Right lung (tissue), 5 donors: Measurements from ENCODE around the gene ASXL1. TPM values are rescaled to one million over a fixed set of nuclear protein-coding genes. Genes with fewer than 3 reads are reported as not detected.
"Not testable (repeated sequence)": the region's sequence is repeated elsewhere in the genome, so short reads cannot be mapped to it uniquely, and the experiment has no call there.

Experiments used
- DNase-seq, 2 donors: peaks; one replicate each; pipeline ENCODE4 v3.0.0-alpha.2; 2013
- polyA plus RNA-seq, 5 donors: library from polyadenylated mRNA; unstranded; fragments of 120-200 nt; gene quantifications; one replicate each; pipeline versions ENCODE4 v1.2.1 to v1.2.3, GENCODE V29; 2013; ENCODE audit warnings: inconsistent platforms in 1 of 5, low replicate concordance in 1 of 5; ENCODE audit not compliant: insufficient read length in 5 of 5, insufficient read depth in 1 of 5

Gene ASXL1
- polyA plus RNA-seq, 5 donors: 57.3 to 89.6 (median 78.4) TPM

DNA sequence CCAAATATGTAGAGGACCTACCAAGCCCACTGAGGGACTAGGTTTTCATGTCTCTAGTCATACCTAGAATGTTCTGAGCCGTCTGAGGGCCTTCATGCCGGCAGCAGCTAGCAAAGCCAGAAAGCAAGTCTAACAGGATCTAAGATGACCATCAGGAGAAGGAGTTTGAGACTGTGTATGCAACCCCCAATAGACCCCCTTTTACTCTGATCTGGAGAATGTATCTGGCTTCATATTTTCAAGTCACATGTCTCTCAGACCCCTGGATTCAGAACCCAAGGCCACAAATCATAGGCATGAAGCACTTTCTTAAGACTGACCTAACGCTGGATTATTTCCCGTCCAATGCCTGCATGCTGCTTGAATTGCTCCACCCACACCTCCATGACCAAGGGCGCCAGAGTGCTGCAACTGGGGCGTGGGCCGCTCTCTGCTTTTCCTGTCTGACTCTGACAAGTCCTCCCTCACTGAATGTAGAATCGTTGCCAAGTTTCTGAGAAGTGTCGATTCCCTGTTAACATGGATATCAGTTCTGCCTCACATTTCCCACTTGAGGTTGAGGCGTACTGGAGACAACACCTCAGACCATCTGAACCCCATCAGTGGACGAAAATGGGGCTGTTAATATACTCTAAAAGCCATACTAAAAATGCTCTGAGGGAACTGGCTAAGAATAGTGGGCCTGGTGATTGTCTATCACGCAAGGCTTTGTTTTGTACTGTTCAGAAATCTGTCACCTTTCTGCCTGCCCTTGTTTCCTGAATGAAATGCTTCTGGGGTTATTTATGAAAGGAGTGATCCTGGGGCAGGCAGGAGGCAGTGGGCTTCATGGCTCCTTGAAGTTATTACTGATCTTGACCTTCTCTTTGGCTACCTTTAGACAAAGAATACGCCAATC lies 23.9 kb upstream of the ASXL1 start:
- DNase-seq: peak; percentile 12 to 14

GRCh38 chr20:32336918-32337347 lies 21.2 kb upstream of the ASXL1 start:
- DNase-seq: peak; percentile 39 to 53

GRCh38 chr20:32337937-32338661 lies 20.0 kb upstream of the ASXL1 start:
- no peak for DNase-seq

DNA sequence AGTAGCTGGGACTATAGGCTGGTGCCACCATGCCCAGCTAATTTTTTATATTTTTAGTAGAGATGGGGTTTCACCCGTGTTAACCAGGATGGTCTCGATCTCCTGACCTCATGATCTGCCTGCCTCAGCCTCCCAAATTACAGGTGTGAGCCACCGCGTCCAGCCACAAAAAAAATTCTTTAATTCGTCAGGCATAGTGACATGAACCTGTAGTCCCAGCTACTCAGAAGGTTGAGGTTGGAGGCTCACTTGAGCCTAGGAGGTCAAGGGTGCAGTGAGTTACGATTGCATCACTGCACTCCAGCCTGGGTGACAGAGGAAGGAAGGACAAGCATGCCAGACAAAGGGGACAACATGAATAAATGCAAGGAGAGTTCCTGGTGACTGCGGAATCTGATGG lies 19.5 kb upstream of the ASXL1 start:
- DNase-seq: no peak

DNA sequence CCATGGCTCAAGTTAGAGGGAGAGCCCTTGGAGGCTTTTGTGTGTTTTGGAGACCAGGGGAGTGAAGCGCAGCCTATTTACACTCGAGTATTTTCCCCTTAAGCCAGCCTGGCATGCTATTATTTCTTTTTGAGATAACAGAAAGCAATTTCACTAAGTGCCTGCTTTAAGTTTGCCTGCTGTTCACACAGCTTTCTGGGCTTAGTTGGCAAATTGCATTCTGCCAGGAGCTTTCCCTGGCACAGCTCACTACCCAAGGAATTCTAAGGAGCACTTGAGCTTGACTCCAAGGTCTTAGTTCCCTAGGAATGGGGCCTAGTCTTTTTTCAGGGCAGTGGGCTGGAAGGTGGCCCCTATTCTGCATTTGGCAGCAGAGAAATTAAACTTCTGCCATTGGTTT lies 19.0 kb upstream of the ASXL1 start:
- DNase-seq: peak in 1 of 2 donors; percentile 15

DNA sequence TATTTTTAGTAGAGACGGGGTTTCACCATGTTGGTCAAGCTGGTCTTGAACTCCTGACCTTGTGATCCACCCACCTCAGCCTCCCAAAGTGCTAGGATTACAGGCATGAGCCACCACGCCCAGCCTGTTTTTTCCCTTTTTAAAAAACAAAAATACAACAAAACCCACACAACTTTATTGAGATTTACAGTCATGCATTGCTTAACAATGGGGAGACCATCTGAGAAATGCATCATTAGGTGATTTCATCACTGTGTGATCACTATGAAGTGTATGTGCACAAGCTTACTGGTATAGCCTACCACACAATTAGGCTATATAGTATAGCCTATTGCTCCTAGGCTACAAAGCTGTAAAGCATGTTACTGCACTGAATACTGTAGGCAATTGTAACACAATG lies 17.1 kb upstream of the ASXL1 start:
- DNase-seq: not testable (repeated sequence)

DNA sequence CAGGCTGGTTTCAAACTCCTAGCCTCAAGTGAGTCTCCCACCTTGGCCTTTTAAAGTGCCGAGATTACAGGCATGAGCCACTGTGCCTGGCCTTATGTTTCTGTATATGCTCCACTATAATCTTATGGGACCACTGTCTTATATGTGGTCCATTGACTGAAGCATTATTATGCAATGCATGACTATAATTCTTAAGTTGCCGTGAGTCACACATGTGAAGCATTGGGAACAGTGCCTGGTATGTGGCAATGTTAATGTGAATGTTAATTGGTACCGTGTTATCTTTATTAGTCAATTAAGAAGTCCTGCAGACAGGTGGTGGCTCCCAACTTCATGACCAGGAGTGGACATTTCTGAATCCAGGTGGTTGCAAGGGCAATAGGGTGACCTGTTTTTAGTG lies 14.7 kb upstream of the ASXL1 start:
- DNase-seq: no peak

- DNase-seq: no peak
These were observed 13.2 kb upstream of the ASXL1 start for GRCh38 chr20:32344835-32345506.

DNA sequence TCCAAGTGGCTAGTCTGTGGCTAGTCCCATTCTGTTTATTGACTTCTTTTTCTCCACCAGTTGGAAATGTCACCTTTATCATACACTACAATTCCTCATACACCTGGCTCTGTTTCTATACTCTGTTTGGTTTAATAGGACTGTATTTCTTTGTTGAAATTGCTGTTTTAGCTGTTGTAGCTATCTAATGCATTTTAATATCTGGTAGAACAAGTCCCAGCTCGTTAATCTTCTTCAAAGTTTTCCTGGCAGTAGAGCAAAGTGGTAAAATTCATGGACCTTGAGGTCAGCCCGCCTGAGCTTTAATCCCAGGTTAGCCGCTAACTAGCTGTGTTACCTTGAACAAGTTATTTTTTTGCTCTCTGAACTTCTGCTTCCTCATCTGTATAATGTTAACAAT lies 9.9 kb upstream of the ASXL1 start:
- DNase-seq: no peak

DNA sequence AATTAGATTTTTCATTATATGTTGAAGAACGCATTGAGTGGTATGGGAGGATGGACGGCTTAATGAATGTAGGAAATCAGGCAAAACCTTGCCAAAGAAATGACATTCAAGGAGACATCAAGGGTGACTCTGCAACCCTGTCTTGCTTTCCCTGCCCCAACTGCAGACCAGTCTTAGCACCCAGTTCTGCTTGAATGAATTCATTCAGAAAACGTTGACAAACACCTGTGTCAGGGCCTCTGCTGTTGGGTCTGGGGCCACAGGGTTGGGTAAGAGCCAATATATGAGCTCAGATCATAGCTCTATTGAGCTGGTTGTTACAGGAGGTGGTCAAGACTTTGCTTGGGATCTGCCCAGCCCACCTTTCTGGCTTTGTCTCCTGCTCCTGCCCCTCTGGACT lies 7.7 kb upstream of the ASXL1 start:
- no peak for DNase-seq

GRCh38 chr20:32352121-32352720 lies 5.9 kb upstream of the ASXL1 start:
- DNase-seq: no peak

DNA sequence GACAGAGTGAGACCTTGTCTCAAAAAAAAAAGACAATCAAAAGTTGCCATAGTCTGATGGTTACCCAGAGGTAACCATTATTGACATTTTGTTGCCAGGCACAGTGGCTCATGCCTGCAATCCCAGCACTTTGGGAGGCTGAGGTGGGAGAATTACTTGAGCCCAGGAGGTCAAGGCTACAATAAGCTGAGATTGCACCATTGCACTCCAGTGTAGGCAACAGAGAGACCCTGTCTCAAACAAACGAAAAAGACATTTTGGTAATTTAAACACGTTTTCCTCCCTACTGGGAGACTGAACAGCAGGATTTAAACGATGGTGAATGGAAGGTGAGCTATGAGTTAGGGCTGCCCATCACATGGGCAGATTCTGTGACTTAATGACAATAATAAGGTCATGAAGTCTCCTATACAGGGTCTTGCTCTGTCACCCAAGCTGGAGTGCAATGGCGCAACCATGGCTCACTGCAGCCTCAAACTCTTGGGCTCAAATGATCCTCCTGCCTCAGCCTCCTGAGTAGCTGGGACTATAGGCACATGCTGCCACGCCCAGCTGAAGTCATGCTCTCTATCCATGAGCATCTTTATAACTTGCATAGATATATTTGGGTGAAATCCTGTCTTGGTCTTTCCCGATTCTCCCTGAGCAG lies 4.2 kb upstream of the ASXL1 start:
- no peak for DNase-seq

GRCh38 chr20:32354592-32355416 lies 3.3 kb upstream of the ASXL1 start:
- no peak for DNase-seq

DNA sequence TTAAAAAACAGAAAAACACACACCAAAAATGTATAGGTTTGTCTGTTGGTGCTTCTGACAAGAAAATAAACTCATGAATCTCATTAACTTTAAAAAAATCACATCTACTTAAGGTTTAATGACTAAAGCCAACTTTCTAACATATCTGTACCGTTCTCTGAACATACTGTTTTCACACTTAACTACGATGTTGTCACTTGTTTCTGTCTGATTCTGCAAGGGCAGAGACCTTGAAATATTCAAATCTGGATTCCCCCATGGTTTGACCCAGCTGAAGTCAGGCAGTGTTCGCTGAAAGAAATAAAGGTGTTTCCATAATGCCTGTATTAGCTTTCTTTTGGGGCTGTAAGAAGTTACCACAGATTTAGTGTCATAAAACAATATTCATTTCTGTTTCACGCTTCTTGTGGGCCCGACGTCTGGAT lies 2.7 kb upstream of the ASXL1 start:
- DNase-seq: no peak

DNA sequence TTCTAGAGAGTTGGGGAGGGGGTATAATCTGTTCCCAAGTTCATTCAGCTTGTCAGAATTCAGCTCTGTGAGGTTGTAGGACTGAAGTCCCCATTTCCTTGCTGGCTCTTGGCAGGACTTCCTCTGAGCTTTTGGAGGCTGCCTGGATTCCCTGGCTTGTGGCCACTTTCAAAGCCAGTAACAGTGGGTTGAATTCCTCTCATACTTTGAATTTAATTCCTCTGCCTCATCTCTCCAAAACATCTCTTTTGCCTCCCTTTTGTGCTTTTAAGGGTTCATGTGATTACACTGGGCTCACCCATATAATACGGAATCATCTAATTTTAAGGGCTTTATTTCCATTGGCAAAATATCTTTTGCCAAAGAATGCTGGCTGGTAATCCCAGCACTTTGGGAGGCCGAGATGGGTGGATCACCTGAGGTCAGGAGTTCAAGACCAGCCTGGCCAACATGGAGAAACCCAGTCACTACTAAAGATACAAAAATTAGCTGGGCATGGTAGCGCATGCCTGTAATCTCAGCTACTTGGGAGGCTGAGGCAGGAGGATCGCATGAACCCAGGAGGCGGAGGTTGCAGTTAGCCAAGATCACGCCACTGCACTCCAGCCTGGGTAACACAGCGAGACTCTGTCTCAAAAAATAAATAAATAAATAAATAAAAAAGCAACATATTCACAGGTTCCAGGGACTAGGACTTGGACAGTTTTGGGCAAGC lies 2.1 kb upstream of the ASXL1 start:
- DNase-seq: not testable (repeated sequence)

GRCh38 chr20:32356622-32357374 lies 1.3 kb upstream of the ASXL1 start:
- peak in 1 of 2 donors; percentile 25 for DNase-seq

DNA sequence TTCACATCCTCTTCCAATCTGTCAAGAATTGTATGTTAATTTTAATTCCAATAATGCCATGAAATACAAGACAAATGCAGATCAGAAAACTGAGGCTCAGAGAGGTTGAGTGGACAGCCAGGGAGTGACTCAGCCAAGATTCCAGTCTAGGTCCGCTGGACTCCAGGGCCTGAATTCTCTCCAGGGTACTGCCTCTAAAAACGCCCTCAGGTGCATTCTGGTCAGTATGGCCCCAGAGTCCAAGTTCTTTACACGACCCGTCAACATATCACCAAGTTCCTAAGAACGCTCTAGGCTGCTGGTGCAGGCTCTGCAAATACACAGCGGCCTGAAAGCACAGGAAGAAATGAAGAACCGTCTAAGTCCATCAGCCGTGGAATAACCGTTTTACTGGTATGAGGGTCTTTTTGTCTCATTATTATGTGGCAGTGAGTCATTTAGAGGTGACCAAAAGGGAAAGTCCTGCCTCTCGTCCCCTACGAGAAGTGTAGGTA lies 709 bp upstream of the ASXL1 start:
- peak in 1 of 2 donors; percentile 7 for DNase-seq

DNA sequence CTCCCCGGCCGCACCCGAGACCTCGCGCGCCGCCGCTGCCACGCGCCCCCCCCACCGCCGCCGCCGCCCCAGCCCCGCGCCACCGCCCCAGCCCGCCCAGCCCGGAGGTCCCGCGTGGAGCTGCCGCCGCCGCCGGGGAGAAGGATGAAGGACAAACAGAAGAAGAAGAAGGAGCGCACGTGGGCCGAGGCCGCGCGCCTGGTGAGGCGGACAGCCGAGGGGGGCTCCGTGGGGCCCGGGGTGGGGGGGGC lies 426 bp downstream of the ASXL1 start:
- no peak for DNase-seq
